Suprapubic skin (tissue), 4 donors: Measurements from ENCODE around the gene NODAL.

Experiments
- CTCF ChIP-seq, 2 donors: fragments of 200-600 bp in 1 of 2; fragments of 450-650 bp in 1 of 2; sonication (generic) in 1 of 2; IDR thresholded peaks; one replicate each; pipeline ENCODE4 v1.5.1; 2016 to 2019; ENCODE audit warnings: antibody characterized with exemption in 2 of 2, mild to moderate bottlenecking in 1 of 2, moderate library complexity in 1 of 2
- POLR2A ChIP-seq, 2 donors: fragments of 450-650 bp; IDR thresholded peaks; one replicate each; pipeline ENCODE4 v1.6.1; 2017; ENCODE audit warnings: antibody characterized with exemption in 2 of 2, mild to moderate bottlenecking in 2 of 2, moderate library complexity in 2 of 2
- POLR2AphosphoS5 ChIP-seq, 3 donors: sonication (generic); formaldehyde crosslinking; IDR thresholded peaks; one replicate each; pipeline ENCODE4 v1.6.1; 2017; ENCODE audit warnings: antibody characterized with exemption in 3 of 3

- TF ChIP-seq CTCF (IDR thresholded peaks at IDR 0.05) = no peak
- no peak for TF ChIP-seq POLR2AphosphoS5 (IDR thresholded peaks at IDR 0.05)
- TF ChIP-seq POLR2A (IDR thresholded peaks at IDR 0.05) = no peak
These were observed 45.3 kb downstream of the NODAL start for GRCh38 chr10:70396140-70396539.
